ENCODE measurements around the gene TTLL1.

TTLL1 gene

DNA sequence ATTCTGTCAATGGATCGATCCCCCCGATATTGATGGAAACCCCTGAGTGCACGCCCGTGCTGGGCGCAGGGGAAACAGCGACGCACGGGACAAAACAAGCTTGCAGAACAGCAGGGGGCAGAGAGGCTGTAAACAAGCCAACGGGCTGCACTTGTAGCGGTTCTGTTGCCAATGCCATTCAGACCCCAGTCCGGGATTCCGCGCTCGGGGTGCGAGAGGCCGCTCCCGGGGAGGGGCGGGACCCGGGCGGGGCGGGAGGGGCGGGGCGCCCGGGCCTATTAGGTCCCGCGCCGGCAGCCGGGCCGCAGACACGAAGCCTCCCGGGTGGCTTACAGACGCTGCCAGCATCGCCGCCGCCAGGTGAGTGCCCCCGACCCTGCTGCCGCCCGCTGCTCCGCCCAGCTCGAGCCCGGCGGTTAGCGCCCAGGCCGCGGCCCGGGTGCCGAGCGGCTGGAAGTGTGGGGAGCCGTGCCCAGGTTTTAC lies 21.3 kb upstream of the TTLL1 start, which contains the start of gene BIK:
Gene BIK, plus strand, starts transcription at position 307 of the 483 bp plus-strand sequence. CDS start 13,273 bp downstream, outside the sequence.
- Histone ChIP-seq H3K9me2 (replicated peaks; ENCODE audit: control insufficient read depth, low read length) (no peaks in the 10 kb centered on the region), H3K27ac (ENCODE audit: low read depth, low read length) (no peak within 1 kb of the TSS), H3K27me3 (ENCODE audit: control insufficient read depth, low read length) (peaks cover 59% of the 10 kb centered on the region), H4K20me1 (ENCODE audit: control insufficient read depth, insufficient read depth, low read depth, low read length) (no peaks in the 10 kb centered on the region), H3K4me3 (ENCODE audit: low read length) (peak within 1 kb of the TSS; percentile 84), H3F3A (ENCODE audit: control insufficient read depth, insufficient read depth) (no peaks in the 10 kb centered on the region), H3K9me3 (ENCODE audit: control insufficient read depth, insufficient read depth, low read length) (no peaks in the 10 kb centered on the region), H3K79me2 (ENCODE audit: control insufficient read depth, low read length) (no peaks in the 10 kb centered on the region), H3K4me1 (ENCODE audit: control insufficient read depth, low read length) (peaks cover 26% of the 10 kb centered on the region), H3K36me3 (ENCODE audit: control insufficient read depth, low read length) (no peaks in the 10 kb centered on the region), H3K4me2 (ENCODE audit: low read length) (peak within 1 kb of the TSS; percentile 98)
- no peak for TF ChIP-seq EZH2phosphoT487 (IDR thresholded peaks at IDR 0.05; ENCODE audit: borderline replicate concordance, low read length)
- TF ChIP-seq, protein P1, sequence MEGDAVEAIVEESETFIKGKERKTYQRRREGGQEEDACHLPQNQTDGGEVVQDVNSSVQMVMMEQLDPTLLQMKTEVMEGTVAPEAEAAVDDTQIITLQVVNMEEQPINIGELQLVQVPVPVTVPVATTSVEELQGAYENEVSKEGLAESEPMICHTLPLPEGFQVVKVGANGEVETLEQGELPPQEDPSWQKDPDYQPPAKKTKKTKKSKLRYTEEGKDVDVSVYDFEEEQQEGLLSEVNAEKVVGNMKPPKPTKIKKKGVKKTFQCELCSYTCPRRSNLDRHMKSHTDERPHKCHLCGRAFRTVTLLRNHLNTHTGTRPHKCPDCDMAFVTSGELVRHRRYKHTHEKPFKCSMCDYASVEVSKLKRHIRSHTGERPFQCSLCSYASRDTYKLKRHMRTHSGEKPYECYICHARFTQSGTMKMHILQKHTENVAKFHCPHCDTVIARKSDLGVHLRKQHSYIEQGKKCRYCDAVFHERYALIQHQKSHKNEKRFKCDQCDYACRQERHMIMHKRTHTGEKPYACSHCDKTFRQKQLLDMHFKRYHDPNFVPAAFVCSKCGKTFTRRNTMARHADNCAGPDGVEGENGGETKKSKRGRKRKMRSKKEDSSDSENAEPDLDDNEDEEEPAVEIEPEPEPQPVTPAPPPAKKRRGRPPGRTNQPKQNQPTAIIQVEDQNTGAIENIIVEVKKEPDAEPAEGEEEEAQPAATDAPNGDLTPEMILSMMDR (IDR thresholded peaks at IDR 0.05; ENCODE audit: low read depth, low read length, poor library complexity, severe bottlenecking): peak; percentile 43

DNA sequence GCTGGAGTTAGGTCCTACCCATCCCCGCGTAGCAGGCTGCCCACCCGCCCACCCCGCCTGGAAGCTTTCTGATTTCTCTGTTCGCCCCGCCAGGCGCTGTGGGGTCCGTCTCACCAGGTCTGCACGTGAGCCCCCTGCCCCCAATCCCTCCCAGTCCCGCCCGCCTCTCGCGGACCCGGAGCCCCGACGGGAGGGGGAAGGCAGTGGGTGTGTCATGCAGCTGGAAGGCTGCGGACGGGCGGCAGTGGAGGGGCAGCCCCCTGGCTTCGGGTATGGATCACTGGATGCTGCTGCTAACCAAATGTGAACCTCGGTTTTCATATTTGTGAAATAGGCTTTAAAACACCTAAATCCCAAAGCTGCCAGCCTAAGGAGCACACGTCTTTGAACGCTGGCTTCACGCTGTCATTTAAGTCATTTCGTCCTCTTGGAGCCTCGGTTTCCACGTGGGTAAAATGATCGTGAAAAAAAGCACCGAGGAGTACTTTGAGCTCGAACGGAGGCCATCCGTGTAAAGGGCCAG lies 20.8 kb upstream of the TTLL1 start:
- TF ChIP-seq, protein P1 (IDR thresholded peaks at IDR 0.05; ENCODE audit: low read depth, low read length, poor library complexity, severe bottlenecking): no peak
- no peak; the same call in 1 of the 2 replicates for TF ChIP-seq EZH2phosphoT487 (IDR thresholded peaks at IDR 0.05; ENCODE audit: borderline replicate concordance, low read length)
- Histone ChIP-seq H3K4me1 (ENCODE audit: control insufficient read depth, low read length) (peaks cover 24% of the 10 kb centered on the region), H3K9me2 (replicated peaks; ENCODE audit: control insufficient read depth, low read length) (no peaks in the 10 kb centered on the region), H3K27me3 (ENCODE audit: control insufficient read depth, low read length) (peaks cover 54% of the 10 kb centered on the region), H3K27ac (ENCODE audit: low read depth, low read length) (no peak overlapping the region), H4K20me1 (ENCODE audit: control insufficient read depth, insufficient read depth, low read depth, low read length) (no peaks in the 10 kb centered on the region), H3K4me3 (ENCODE audit: low read length) (peak overlapping the region; percentile 84), H3K9me3 (ENCODE audit: control insufficient read depth, insufficient read depth, low read length) (no peaks in the 10 kb centered on the region), H3K4me2 (ENCODE audit: low read length) (peak overlapping the region; percentile 98), H3K79me2 (ENCODE audit: control insufficient read depth, low read length) (no peaks in the 10 kb centered on the region), H3F3A (ENCODE audit: control insufficient read depth, insufficient read depth) (no peaks in the 10 kb centered on the region), H3K36me3 (ENCODE audit: control insufficient read depth, low read length) (no peaks in the 10 kb centered on the region)

DNA sequence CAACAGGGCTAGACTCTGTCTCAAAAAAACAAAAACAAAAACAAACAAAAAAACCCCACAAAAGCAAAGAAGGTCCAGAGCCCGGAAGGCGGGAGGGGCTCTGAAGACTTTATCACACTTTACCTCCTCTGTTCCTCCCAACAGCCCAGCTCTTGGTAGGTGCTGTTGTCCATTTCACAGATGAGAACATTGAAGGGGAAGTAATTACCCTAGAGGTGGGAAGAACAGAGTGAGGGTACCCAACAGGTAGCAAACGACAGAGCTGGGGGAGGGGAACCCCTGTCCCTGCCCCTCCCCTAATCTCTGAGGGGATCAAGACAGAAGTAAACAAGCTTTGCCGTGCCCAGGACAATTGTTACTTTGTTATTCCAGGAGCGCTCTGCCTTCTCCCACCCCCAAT lies 20.3 kb upstream of the TTLL1 start:
- Histone ChIP-seq H3K27ac (ENCODE audit: low read depth, low read length) (no peak overlapping the region), H3F3A (ENCODE audit: control insufficient read depth, insufficient read depth) (no peaks in the 10 kb centered on the region), H3K4me1 (ENCODE audit: control insufficient read depth, low read length) (peaks cover 24% of the 10 kb centered on the region), H3K9me2 (replicated peaks; ENCODE audit: control insufficient read depth, low read length) (no peaks in the 10 kb centered on the region), H4K20me1 (ENCODE audit: control insufficient read depth, insufficient read depth, low read depth, low read length) (no peaks in the 10 kb centered on the region), H3K4me2 (ENCODE audit: low read length) (no peak overlapping the region), H3K36me3 (ENCODE audit: control insufficient read depth, low read length) (no peaks in the 10 kb centered on the region), H3K4me3 (ENCODE audit: low read length) (no peak overlapping the region), H3K9me3 (ENCODE audit: control insufficient read depth, insufficient read depth, low read length) (no peaks in the 10 kb centered on the region), H3K79me2 (ENCODE audit: control insufficient read depth, low read length) (no peaks in the 10 kb centered on the region), H3K27me3 (ENCODE audit: control insufficient read depth, low read length) (peaks cover 49% of the 10 kb centered on the region)
- TF ChIP-seq EZH2phosphoT487 (IDR thresholded peaks at IDR 0.05; ENCODE audit: borderline replicate concordance, low read length): no peak
- TF ChIP-seq, protein P1 (IDR thresholded peaks at IDR 0.05; ENCODE audit: low read depth, low read length, poor library complexity, severe bottlenecking): no peak

Measured in DOHH2 (cell line).